ENCODE measurements around the gene PTMS. TPM values are rescaled to one million over a fixed set of nuclear protein-coding genes. Genes with fewer than 3 reads are reported as not detected.

The PTMS gene
- total RNA-seq, 1 experiment from 2014 or later = 422 TPM

DNA sequence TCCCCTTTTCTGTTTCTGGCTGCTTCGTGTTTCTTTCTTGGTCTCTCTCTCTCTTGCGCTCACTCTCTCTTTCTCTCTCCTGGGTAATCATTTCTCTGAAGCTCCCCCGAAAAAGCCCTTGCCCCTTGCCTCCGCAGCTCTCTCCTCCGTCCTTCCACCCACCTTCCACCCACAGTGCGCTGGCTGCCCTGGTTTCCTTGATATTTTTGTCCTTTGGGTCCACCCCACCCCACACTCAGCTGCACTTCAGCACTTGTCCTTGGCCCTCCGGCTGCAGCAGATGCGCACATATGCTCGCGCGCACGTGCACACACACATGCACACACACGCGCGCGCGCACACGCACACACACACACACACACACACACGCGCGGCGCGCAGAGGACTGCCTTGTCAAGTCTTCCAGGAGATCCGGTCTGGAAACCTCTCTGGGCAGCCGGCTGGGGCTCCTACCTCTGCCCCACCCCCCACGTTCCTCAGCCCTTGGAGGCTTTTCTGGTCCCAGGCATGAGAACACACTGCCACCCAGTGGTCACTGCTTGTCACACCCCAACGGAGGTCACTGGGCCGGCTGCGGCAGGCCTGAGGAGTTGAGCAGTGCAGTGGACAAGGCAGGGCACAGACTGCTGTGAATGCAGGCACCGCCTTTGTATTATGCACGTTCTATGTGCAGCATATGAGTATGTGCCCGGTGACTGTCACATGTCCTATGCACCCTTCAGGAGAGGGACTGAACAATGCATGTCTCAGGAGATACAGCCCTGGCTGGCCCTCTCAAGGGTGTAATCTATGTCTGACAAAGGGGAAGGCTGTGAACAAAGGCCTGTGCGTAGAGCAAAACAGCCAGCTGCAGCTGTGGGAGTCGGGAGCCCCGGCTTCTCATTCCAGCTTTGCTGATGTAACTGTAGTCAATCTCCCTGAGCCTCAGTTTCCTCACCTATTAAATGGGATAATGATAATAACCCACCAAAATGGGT lies 12.7 kb downstream of the PTMS start:
- TF ChIP-seq, protein P1, sequence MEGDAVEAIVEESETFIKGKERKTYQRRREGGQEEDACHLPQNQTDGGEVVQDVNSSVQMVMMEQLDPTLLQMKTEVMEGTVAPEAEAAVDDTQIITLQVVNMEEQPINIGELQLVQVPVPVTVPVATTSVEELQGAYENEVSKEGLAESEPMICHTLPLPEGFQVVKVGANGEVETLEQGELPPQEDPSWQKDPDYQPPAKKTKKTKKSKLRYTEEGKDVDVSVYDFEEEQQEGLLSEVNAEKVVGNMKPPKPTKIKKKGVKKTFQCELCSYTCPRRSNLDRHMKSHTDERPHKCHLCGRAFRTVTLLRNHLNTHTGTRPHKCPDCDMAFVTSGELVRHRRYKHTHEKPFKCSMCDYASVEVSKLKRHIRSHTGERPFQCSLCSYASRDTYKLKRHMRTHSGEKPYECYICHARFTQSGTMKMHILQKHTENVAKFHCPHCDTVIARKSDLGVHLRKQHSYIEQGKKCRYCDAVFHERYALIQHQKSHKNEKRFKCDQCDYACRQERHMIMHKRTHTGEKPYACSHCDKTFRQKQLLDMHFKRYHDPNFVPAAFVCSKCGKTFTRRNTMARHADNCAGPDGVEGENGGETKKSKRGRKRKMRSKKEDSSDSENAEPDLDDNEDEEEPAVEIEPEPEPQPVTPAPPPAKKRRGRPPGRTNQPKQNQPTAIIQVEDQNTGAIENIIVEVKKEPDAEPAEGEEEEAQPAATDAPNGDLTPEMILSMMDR (conservative IDR thresholded peaks at IDR 0.05) = peak; percentile 98
- Histone ChIP-seq H2AK5ac (ENCODE audit: insufficient read length, low read length) (no peak overlapping the region), H4K20me1 (ENCODE audit: control insufficient read depth, insufficient read depth, insufficient read length) (no peaks in the 10 kb centered on the region), H4K5ac (ENCODE audit: insufficient read length, low read depth, low read length) (no peak overlapping the region), H3K14ac (ENCODE audit: insufficient read depth, low read length) (peak overlapping the region; percentile 1; the same call in 1 of the 2 replicates), H3K18ac (ENCODE audit: insufficient read length, low read depth, low read length) (no peak overlapping the region), H3K9me3 (ENCODE audit: control insufficient read depth, low read depth, low read length) (no peaks in the 10 kb centered on the region), H3K79me1 (ENCODE audit: insufficient read depth, low read depth, low read length, poor library complexity, severe bottlenecking) (no peaks in the 10 kb centered on the region), H3K9ac (ENCODE audit: extremely low read depth, insufficient read length, low read length) (peak overlapping the region; percentile 1), H3K27ac (ENCODE audit: insufficient read length, low read depth, low read length) (no peak overlapping the region), H3T11ph (ENCODE audit: low read length) (no peak overlapping the region), H4K8ac (replicated peaks; ENCODE audit: insufficient read length, low read depth, low read length) (no peak overlapping the region), H3K56ac (ENCODE audit: insufficient read length, low read depth, low read length) (no peak overlapping the region), H3K4me2 (ENCODE audit: insufficient read depth, insufficient read length, low read length) (peak overlapping the region; percentile 84), H3K79me2 (ENCODE audit: insufficient read depth, low read length) (no peaks in the 10 kb centered on the region), H4K91ac (ENCODE audit: insufficient read length, low read depth, low read length) (no peak overlapping the region), H3K23ac (ENCODE audit: insufficient read length, low read depth, low read length) (no peak overlapping the region), H2BK120ac (ENCODE audit: low read depth, low read length, poor library complexity, severe bottlenecking) (no peak overlapping the region), H3K27me3 (ENCODE audit: insufficient read depth, low read length) (peaks cover 5% of the 10 kb centered on the region; the same call in 1 of the 2 replicates), H3K4ac (ENCODE audit: low read depth, low read length) (no peak overlapping the region), H3K23me2 (ENCODE audit: insufficient read length, low read depth, low read length, poor library complexity, severe bottlenecking) (peaks cover 11% of the 10 kb centered on the region), H2AFZ (ENCODE audit: low read length) (no peak overlapping the region), H2BK15ac (ENCODE audit: low read depth, low read length) (no peak overlapping the region), H2BK12ac (ENCODE audit: insufficient read length, low read depth, low read length) (no peak overlapping the region), H3K4me1 (ENCODE audit: insufficient read depth, low read length) (no peaks in the 10 kb centered on the region), H2BK20ac (ENCODE audit: low read depth, low read length, poor library complexity, severe bottlenecking) (no peak overlapping the region), H2BK5ac (ENCODE audit: insufficient read length, low read length) (no peak overlapping the region)
- WGBS (ENCODE audit: extremely low coverage, insufficient read length, low lambda C conversion rate) = no CpG with 5 or more reads among the region's 35 CpGs
- Mint-ChIP-seq H3K4me3 (peak overlapping the region; percentile 83 to 95), H3K9me3 (peaks cover 0 to 3% of the 10 kb centered on the region in 2 experiments; a peak in 2 of 5 replicates), H3K36me3 (ENCODE audit: insufficient read depth in 1 of 3, low read depth in 3 of 3) (peaks cover 4 to 23% (median 21%) of the 10 kb centered on the region in 3 experiments), H3K4me1 (peaks cover 35 to 42% of the 10 kb centered on the region in 2 experiments), H3K27me3 (ENCODE audit: low read depth) (peaks cover 43% of the 10 kb centered on the region), H3K27ac (peak overlapping the region; percentile 72 to 93 (median 84))
- peak; percentile 98 for DNase-seq
